ENCODE measurements around the gene ELF4.
"Not testable (repeated sequence)": the region's sequence is repeated elsewhere in the genome, so short reads cannot be mapped to it uniquely, and the experiment has no call there.

The ELF4 gene

DNA sequence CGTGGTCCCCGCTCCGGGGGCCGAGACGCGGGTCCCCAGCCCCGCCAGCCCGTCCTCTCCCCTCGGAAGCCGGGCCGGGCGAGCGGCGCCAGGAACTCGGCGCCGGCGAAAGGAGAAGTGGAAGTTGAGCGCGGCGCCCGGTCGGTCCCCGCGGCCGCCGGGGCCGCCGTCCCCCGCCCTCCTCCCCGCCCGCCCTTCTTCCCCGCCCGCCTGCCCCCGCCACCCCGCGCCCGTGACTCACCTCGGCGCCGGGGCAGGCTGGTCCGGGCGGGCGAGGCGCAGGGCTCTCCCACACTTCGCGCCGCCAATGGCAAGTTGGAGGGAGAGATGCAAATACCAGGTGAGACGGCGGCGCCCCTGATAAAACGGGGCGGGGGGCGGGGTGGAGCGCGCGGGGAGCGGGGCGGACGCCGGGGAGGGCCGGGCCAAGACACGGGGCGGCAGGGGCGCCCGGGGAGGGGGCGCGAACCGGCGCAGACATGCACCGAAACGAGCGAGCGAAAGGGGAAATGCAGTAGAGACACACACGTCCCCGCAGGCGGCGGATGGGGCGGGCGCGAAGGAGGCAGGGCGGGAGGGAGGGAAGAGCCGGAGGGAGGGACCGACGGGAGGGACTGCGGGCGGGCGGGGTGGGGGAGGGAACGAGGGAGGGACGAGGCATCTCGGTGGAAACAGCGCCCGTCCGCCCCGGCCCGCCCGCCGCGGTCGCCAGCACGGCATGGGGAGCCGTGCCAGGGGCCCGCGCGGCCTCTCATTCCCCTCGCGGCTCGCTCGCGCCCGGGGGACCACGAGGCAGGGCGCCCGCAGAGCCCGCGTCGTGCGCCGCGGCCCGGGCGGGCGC lies at the start of gene ELF4:
ELF4 (minus strand) TSS at position 119 of the 841 bp plus-strand sequence. CDS start 29,167 bp downstream, outside the sequence.
- DNase-seq: peak; percentile 71

DNA sequence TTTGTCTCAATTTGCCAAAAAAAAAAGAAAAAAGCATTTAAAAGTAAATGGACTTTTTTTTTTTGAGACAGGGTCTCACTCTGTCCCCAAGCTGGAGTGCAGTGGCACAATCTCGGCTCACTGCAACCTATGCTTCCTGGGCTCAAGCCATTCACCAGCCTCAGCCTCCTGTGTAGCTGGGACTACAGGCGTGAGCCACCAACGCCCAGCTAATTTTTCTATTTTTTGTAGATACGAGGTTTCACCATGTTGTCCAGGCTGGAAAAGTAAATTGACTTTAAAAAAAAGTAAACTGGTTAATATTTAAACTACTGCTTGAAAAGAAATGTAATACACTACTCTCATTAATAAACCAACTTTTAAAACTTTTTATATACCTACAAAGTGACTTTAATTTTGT lies 49.5 kb upstream of the ELF4 start:
- no peak for DNase-seq

DNA sequence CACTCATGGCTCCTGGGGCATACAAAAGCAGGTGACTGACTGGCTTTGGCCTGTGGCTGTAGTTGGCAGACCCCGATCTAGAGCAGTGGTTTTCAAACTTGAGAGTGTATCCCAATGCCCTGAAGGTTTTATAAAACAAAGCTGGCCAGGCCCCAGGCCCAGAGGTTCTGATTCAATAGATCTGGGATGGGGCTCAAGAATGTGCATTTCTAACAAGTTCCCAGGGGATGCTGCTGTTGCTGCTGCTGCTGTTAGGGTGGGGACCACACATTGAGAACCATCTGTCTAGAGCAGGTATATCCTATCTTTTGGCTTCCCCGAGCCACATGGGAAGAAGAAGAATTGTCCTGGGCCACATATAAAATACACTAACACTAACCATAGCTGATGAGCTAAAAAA lies 48.0 kb upstream of the ELF4 start:
- no peak for DNase-seq

DNA sequence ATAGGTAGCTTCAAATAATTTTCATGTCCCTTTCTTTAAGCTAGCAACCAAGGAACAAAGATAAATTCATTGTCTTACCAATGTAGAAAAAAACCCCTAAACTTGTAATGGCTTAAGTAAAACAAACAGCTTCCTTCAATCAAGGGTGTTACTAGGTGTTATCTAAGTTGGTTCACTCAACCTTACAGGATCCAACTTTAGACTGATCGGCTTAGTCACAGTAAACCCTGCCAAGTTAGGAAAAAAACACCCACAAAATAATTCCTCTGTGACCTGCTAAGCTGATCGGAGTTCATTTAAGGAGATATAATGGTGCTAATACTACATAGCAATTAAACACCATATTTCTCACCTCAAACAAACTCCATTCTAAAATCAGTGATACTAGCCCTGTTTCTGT lies 45.3 kb upstream of the ELF4 start:
- DNase-seq: no peak

DNA sequence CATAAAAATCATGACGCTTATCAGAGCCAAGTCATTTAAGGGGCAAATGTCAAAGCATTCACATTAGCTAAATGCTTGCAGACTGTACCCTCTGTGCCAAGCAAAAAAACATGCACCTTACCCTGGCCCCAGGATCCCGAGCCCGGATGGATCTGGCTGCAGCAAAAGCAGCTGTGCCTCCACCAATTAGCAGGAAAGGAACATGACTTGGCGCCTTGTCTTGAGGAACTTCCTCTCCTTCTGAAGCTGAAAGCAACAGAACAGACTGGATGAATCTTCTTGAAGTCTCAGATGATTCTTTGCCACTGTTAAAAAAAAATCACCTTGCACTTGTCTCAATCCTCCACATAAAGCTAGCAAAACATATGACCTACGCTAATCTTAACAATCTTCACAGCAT lies 37.3 kb upstream of the ELF4 start:
- no peak for DNase-seq

DNA sequence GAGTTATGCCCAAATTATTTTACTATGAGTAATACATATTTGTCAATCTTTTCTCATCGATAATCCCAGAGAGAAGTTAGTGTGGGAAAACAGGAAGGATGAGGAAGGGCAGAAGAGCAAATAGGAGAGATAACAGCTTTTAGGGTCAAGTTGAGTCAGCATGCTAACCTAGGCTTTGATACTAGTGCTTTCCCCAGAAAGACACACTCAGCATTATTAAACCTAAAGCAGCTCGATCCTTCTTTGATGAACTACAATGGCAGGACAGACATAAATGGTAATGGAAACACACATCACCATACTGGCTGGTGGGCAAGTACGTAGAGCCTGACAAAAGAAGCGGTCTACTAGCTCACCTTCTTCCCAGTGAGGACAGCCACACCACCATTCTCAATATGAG lies 34.8 kb upstream of the ELF4 start:
- DNase-seq: no peak

DNA sequence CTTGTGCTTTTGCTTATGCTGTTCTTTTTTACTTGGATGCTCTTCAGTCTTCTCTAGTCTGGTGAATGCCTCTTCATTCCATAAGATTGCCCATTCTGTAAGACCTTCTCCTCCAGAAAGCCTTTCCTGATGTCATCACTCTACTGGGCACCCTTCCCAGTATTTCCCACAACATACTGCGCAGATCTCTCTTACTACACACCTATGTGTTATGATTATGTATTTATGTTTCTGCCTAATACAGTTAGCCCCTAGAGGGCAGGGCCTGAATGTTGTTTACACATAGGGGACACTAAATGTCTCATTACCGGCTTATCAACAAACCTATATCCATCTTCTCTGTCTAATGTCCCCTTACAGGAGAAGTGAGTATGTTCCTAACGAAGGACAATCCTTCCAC lies 34.2 kb upstream of the ELF4 start:
- peak; percentile 34 for DNase-seq

DNA sequence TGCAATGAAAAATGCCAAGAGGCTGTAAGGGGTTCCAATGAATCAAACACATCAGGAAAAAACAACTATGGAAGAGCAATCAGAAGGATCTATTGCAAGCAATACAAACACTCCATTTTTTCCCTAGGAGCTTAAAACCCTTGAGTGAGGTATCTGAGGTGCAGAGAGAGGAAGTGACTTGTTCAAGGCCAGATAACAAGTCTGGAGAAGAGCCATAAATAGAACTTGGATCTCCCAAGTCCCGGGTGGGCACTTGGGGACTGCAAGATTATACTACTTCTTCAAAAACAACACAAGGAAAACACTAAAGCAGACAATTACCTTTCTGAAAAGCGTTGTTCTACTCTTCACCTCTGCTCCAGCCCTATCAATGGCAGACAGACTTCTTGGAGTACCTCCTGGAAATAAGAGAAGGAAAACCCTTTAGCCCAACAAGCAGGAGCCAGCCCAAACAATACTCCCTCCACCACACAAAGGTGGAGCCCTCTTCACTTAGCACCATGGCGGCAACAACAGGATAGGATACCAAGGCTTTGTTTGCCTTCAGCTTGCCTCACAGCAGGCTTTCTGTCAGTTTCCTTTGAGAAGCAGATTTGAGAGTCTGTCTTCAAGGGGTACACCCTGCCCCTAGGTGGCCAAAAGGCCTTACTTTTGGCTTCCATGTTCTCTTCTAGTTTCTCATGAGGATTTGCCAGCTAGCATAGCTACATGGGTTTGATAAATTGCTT lies 29.3 kb upstream of the ELF4 start:
- DNase-seq: no peak

DNA sequence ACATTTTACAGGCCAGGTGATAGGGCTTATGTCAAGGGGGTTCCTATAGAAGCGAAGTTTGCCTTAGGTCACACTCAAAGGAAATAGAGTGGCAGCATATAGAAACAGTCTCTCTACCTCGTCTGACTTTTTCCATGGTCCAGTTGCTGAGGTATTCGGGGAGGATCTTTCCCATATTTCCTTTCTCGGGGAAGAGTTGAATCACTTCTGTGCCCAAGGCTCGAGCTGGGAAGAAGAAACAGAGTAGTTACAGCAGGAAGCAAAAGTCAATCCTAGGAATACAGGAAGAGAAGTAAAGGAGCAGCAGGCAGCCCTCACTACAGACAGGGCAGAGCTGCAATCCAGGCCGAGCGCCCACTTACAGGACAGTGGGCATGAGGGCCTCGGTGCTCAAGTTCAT lies 26.7 kb upstream of the ELF4 start:
- DNase-seq: no peak

DNA sequence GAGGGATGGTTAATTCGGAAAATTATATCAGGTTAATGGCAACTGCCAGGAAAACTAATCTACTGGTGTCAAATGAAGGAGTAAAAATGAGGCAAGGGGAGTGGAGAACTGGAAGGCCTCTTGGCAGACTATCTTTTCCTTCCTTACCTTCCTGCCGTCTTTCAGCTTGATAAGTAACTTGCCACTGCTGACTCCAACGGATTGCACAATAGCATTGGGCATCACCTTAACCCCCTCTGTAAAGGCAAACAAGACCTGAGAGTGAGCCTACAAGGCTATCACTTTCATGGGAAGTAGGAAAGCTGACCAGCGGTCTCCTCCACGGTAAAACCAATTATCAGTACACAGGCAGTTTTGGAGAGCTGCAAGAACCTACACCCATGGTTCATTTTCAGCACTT lies 26.2 kb upstream of the ELF4 start:
- no peak for DNase-seq

DNA sequence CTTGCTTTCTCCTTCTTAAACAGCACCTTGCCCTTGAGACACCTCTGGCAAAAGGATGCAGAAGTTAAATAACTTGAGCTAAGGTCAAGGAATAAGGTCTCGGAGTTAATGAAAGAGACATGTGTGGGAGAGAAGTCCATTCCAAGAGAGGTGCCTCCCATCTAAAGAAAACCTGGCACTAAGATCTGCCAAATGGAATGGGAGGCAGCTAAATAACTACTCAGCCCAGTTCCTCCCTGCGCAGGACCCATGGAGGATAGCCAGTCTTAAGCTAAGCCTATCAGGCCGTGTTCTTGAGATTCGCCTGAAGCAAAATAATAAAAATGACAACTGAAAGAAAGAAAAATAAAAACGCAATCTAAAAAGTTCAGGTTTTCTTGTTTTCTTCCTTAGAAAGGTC lies 20.7 kb upstream of the ELF4 start:
- DNase-seq: no peak

DNA sequence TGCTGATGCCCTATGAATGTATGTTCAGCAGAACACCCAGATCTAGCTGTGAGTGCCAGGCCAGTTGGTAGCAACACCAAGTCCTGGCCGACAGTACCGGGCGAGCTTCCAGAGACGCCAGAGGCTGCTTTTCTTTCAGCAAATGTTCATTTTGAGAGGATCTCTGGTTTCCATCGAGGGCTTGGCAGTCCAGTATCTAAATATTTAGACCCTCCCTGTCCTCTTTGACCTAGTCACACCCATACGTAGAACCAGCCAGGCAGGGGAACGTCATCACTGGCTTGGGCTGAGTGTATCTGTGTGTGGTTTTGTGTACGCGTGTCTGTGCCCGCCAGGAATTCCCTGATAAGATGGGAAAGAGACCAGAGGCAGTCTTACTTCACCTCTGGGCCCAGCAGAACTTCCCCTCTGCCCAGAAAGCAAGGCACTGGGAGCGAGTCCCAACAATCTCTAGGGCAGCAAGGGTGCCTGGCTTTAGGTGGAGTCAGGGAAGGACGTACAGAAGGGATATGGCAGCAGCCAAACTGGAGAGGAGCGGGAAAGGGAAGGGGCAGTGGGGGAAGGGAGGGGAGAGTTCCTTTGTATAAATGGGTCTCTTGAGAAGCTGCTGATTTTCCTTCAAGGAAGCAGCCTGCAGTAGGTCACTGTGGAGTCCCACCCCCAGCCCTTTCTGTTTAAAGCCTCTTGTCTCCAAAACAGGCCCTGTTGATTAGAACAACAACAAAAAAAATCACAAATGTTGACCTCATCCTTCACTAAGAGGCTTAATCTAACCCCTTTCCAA lies 15.0 kb upstream of the ELF4 start:
- no peak for DNase-seq

DNA sequence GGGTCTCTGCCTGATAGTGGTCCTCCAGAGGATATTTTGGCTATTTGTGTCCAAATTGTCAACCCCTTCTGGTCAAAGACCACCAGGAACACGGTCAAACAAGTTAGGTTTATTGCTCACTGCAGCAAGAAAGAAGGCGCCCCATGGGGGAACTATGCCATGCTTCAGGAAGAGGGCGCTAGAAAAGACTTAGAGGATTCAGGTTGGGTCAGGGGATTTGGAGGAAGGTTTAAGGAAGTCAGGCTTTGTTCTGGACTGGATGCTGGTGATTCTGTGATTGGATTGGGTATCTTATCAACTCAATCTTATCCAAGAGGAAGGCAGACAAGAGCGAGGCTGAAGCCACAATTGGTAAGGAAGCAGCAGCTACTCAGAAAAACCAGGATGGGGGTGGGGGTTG lies 14.3 kb upstream of the ELF4 start:
- DNase-seq: no peak

DNA sequence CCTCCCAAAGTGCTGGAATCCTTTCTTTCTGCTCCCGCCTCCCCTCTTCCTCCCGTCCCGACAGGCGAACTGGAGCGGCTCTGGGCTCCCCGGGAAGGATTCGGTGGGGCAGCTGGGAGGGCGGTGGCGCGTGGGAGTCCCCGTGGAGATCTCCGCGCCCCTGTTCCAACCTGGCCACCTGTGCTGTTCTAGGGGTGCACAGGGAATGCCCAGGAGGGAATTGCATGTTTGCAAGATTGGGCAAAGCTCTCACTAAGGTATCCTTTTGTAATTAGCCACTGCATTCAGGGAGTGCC lies 11.2 kb upstream of the ELF4 start:
- no peak for DNase-seq

DNA sequence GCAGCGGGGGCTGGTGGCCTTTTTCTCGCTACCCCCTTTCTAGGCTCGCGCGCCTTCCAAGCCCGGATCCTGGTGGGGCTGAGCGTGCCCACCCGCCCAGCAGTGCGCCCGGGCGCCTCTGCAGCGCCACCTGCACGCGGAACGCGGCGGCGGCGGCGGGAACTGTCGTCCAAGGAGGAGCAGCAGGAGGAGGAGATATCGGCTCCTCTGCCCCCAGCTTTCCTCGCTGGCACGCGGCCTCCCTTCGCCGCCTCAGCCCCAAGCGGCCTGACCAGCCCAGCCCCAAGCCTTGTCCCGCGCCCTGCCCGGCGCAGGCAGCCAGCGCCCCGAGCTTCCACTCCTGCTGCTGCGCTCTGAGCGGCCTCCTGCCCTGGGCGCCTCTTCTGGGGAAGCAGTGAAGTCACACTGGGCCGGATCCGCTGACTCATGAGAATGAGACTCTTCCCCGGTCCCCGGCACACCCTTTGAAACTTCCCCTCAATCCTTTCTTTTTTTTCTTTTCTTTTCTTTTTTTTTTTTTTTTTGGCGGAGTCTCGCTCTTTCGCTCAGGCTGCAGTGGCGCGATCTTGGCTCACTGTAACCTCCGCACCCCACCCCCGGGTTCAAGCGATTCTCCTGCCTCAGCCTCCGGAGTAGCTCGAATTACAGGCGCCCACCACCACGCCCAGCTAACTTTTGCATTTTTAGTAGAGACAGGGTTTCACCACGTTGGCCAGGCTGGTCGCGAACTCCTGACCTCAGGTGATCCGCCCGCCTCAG lies 10.6 kb upstream of the ELF4 start:
- DNase-seq: peak; percentile 80

DNA sequence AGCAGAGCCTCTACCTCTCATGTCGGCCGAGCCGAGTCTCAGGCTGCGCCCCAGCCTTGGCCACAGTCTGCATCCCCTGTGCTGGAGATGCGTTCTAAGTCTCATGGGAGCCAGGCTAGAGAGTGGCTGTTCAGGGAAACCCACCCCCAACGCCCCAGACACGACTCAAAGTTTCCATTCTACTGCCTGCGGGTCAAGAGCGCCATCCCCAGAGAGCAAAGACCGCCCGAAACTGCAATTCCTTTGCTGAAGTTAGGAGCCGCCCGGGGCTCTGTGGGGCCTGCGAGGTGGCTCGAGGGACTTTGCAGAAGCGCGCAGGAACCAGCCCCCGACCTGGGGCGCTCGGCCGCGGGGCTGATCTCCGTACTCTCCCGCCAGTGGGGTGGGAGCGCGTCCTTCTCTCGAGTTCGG lies 10.0 kb upstream of the ELF4 start:
- DNase-seq: no peak

DNA sequence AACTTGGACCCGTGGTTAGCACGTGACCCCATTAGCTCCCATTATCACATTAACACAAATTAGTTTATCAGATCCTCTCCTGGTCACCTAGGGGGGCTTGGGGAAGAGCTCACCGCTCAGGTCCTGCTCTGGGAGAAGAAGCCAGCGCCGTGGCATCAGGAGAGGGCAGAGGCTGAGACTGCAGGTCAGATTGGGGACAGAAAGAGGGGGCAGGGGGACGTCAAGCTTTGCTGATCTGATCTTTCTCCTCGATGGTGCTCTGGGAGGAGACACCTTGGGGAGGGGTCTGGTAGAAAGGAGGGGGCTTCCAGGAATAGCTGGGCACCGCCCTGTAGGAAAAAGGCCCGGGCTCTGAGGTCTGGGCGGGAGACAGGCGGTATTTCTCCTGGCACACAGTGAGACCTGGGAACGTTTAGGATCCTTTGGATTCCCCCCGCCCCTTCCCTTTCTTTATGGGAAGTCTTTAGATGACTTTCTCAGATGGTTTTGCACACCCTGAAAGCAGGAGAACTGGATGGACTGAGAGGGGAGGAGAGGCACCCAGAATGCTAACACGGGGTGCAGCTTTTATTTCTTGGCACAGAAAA lies 9.1 kb upstream of the ELF4 start:
- DNase-seq: no peak

DNA sequence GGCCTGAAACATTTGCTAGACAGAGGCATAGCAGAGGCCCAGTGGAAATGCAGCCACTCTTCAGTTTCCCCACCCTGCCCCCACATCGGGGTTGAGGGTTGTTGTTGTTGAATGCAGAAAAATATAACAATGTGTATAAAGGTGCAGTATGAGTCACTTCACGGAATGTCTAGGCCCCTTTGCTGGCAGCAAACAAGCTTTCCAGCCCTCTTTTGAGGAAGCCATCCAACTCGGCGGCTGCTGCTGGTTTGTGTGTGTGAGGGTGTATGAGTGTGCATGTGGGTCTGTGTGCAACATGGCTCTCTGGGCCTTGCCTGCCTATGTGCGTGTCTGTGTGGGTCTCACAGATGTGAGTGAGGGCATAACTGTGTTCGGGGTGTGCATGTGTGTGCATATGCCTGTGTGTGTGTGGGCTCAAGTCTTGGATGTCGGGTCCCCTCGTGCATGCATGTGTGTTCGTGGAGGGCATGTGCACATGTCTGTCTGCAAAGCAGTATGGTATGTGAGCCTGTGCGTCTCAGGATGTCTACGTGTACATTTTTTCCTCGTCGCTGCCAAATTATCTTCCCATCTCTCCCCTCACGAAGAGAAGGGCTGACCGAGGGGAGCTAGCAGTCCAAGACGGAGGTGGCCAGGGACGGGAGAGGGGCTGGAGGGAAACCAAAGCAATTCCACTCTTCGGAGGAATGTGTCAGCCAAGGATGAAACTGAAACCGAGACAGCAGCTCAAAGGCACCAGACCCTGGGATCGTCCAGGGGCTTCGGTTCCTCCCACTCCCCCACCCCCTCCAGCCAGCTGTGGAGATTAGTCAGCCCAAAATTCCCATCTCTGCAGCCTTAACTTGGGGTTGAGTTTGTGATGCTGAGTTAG lies 8.4 kb upstream of the ELF4 start:
- peak; percentile 83 for DNase-seq

DNA sequence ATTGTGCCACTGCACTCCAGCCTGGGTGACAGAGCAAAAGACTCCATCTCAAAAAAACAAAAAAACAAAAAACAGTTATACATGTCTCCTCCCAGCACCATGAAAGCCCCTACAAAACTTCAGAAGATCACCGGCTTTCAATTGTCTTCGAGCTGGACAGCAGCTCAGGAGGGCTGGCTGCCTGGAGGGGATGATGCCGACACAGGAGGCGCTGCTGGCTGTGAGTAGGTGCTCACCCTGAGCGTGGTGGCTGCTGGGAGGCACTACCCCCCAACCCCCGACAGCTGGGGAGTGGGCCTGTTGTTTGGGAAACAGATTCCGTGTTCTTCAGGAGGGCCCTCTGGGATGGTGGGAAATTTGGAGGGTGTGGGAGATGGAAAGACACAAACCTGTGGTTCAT lies 6.9 kb upstream of the ELF4 start:
- no peak for DNase-seq

DNA sequence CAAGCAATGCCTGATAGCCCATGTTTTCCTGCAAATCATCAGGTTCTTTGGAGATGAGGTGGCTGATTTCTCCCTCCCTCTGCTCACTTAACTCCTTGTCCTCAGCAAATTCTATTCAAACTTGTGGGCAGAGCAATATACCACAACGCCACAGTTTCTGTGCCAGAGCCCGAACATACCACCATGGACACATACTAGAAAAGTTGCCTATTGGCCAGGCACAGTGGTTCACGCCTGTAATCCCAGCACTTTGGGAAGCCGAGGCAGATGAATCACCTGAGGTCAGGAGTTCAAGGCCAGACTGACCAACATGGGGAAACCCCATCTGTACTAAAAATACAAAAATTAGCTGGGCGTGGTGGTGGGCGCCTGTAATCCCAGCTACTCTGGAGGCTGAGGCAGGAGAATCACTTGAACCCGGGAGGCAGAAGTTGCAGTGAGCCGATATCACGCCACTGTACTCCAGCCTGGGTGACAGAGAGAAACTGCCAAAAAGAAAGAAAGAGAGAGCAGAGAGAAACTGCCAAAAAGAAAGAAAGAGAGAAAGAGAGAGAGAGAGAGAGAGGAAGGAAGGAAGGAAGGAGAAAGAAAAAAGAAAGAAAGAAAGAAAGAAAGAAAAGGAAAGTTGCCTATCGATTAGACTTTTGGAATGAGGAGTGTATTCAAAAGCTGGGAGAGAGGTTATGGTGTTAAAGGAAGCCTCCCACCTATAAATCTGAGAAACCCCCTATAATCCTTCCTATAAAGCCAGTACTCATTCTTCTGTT lies 5.0 kb upstream of the ELF4 start:
- not testable (repeated sequence) for DNase-seq

DNA sequence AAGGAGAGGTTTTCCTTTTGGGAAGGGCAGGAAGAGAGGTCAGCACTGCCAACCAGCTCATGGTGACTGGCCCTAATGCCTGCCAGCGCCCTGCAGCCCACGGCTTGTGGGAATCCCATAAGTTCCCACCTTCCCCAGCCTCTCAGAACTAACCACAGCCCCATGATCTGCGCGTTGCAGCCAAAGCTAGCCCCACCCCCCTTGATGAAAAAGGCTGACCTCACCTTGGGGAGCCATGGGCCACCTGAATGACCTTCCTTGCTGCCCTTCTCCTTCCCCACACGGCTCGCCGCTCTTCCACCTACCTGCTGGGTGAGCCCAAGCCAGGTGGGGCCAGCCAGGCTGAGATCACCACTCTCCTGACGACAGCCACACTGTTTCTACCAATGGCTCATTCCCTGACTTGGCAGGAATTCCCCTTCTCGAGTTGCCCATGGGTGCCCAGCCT lies 3.9 kb upstream of the ELF4 start:
- no peak for DNase-seq

Data from fibroblast of skin of right quadriceps (primary cell).